OCI-LY3 (cell line): ENCODE results near the gene EZH1.

ENCODE experiments used
- H2AFZ ChIP-seq: fragments of 200-600, 300-600 bp; shearing (Covaris generic); 2 replicates; pipeline ENCODE4 v1.6.0; 2014; ENCODE audit warnings: antibody characterized with exemption, low read depth, low read length
- H3K27ac ChIP-seq: fragments of 200-600, 300-600 bp; sonication (generic); 2 replicates; pipeline ENCODE4 v1.5.1; 2014; ENCODE audit warnings: mild to moderate bottlenecking, low read length, moderate library complexity, mixed read lengths
- H3K27me3 ChIP-seq: fragments of 200-600, 300-600 bp; sonication (generic); 2 replicates; pipeline ENCODE4 v1.6.1; 2014; ENCODE audit warnings: low read depth, low read length, mixed read lengths
- H3K36me3 ChIP-seq: fragments of 200-600, 300-600 bp; sonication (generic); replicated peaks from 2 replicates; pipeline ENCODE3; 2014; ENCODE audit warnings: low read depth, low read length, mixed read lengths
- H3K4me1 ChIP-seq: fragments of 300-600, 200-600 bp; sonication (generic); 2 replicates; pipeline ENCODE4 v1.6.1; 2014; ENCODE audit warnings: low read length, mixed read lengths
- H3K4me2 ChIP-seq: fragments of 200-600, 300-600 bp; sonication (generic); 2 replicates; pipeline ENCODE4 v1.6.1; 2014; ENCODE audit warnings: low read length, mixed read lengths
- H3K4me3 ChIP-seq: fragments of 300-600, 200-600 bp; sonication (generic); 2 replicates; pipeline ENCODE4 v1.5.1; 2014; ENCODE audit warnings: antibody characterized with exemption, mild to moderate bottlenecking, low read length, moderate library complexity
- H3K79me2 ChIP-seq: fragments of 300-600, 200-600 bp; shearing (Covaris generic); 2 replicates; pipeline ENCODE4 v1.6.1; 2014; ENCODE audit warnings: mild to moderate bottlenecking, low read length, mixed read lengths
- H3K9ac ChIP-seq: fragments of 300-600, 200-600 bp; shearing (Covaris generic); 2 replicates; pipeline ENCODE4 v1.6.0; 2014; ENCODE audit warnings: mild to moderate bottlenecking, low read length, moderate library complexity
- H3K9me3 ChIP-seq: fragments of 200-600, 300-600 bp; shearing (Covaris generic); 2 replicates; pipeline ENCODE4 v1.6.1; 2014; ENCODE audit warnings: low read length, mixed read lengths; ENCODE audit not compliant: insufficient read depth
- H4K20me1 ChIP-seq: fragments of 200-600, 300-600 bp; sonication (generic); 2 replicates; pipeline ENCODE4 v1.6.1; 2016; ENCODE audit warnings: low read length, mixed read lengths; ENCODE audit not compliant: insufficient read depth
- CTCF ChIP-seq: fragments of 200-600, 300-600 bp; sonication (generic); IDR thresholded peaks from 2 replicates; pipeline ENCODE4 v1.5.1; 2014; ENCODE audit warnings: antibody characterized with exemption, low read length, low read depth
- EZH2phosphoT487 ChIP-seq: fragments of 200-600 bp; shearing (Covaris generic); IDR thresholded peaks from 2 replicates; pipeline ENCODE4 v1.6.1; 2018; ENCODE audit warnings: antibody characterized with exemption, mixed run types, low read depth

EZH1 gene

GRCh38 chr17:42748908-42749798, 4.3 kb upstream of the EZH1 start:
- Histone ChIP-seq H3K4me1 (peaks cover 15% of the 10 kb centered on the region), H3K9me3 (peaks cover 4% of the 10 kb centered on the region; the same call in 1 of the 2 replicates), H3K27ac (no peak overlapping the region), H2AFZ (no peak overlapping the region), H3K79me2 (peaks cover 4% of the 10 kb centered on the region), H4K20me1 (no peaks in the 10 kb centered on the region), H3K4me2 (no peak overlapping the region), H3K27me3 (no peaks in the 10 kb centered on the region), H3K36me3 (no peaks in the 10 kb centered on the region), H3K4me3 (no peak overlapping the region), H3K9ac (no peak overlapping the region)
- TF ChIP-seq EZH2phosphoT487 = no peak
- no peak for TF ChIP-seq CTCF

- Histone ChIP-seq H3K9ac (no peak overlapping the region), H3K4me1 (peaks cover 23% of the 10 kb centered on the region), H2AFZ (no peak overlapping the region), H3K4me3 (no peak overlapping the region), H3K79me2 (peaks cover 12% of the 10 kb centered on the region), H3K27me3 (no peaks in the 10 kb centered on the region), H4K20me1 (no peaks in the 10 kb centered on the region), H3K27ac (no peak overlapping the region), H3K36me3 (no peaks in the 10 kb centered on the region), H3K9me3 (peaks cover 4% of the 10 kb centered on the region; the same call in 1 of the 2 replicates), H3K4me2 (no peak overlapping the region)
- no peak for TF ChIP-seq EZH2phosphoT487
- no peak for TF ChIP-seq CTCF
Measured at GRCh38 chr17:42748202-42748907, 3.5 kb upstream of the EZH1 start.

GRCh38 chr17:42744283-42744805, 496 bp downstream of the EZH1 start:
- H3K4me1 ChIP-seq = peaks cover 13% of the 10 kb centered on the region
- no peaks in the 10 kb centered on the region for H3K36me3 ChIP-seq
- H3K79me2 ChIP-seq = peaks cover 29% of the 10 kb centered on the region
- H3K9me3 ChIP-seq = peaks cover 4% of the 10 kb centered on the region; the same call in 1 of the 2 replicates
- H3K4me3 ChIP-seq = peak overlapping the region; percentile 91
- peak overlapping the region; percentile 52 for H2AFZ ChIP-seq
- peak overlapping the region; percentile 81 for H3K9ac ChIP-seq
- no peak for TF ChIP-seq EZH2phosphoT487
- TF ChIP-seq CTCF = peak; percentile 30
- H3K4me2 ChIP-seq = peak overlapping the region; percentile 99
- H3K27ac ChIP-seq = peak overlapping the region; percentile 70
- no peaks in the 10 kb centered on the region for H3K27me3 ChIP-seq
- no peaks in the 10 kb centered on the region for H4K20me1 ChIP-seq
